ENCODE data around the gene ST3GAL3. TPM values are rescaled to one million over a fixed set of nuclear protein-coding genes. Genes with fewer than 3 reads are reported as not detected.

Gene ST3GAL3
- total and polyA plus RNA-seq, 10 of the 15 experiments (the other 5 are each of a cell fraction or from before 2014, with no cell fraction given) = 1.2 to 19.3 (median 11.0) TPM

GRCh38 chr1:43868741-43869067 is 161.4 kb downstream of the ST3GAL3 start (continued):
- no peak for TF ChIP-seq EP300 (IDR thresholded peaks at IDR 0.05; ENCODE audit: borderline replicate concordance in 1 of 2, control insufficient read depth in 1 of 2, low read depth in 2 of 2, low read length in 2 of 2)
- no peak for TF ChIP-seq HDAC6 (IDR thresholded peaks at IDR 0.05; ENCODE audit: unreplicated experiment)
- no peak for TF ChIP-seq ZNF207 (IDR thresholded peaks at IDR 0.05; ENCODE audit: borderline replicate concordance)
- no peak for TF ChIP-seq MYB (IDR thresholded peaks at IDR 0.05; ENCODE audit: borderline replicate concordance, low read depth, low read length)
- no peak for TF ChIP-seq RAD51 (IDR thresholded peaks at IDR 0.05)
- no peak for TF ChIP-seq CREB1 (IDR thresholded peaks at IDR 0.05; ENCODE audit: low read depth)

- ChIA-PET SMC1A (ENCODE audit: uncharacterized antibody, unreplicated experiment) (no interaction called here), CTCF (interaction anchor here (1.0 kb wide), 1 partner anchor 10 kb away, joined by 3 read pairs; no protein-coding TSS in a partner anchor), RAD21 (ENCODE audit: unreplicated experiment) (no interaction called here), POLR2A (no interaction called here)
- WGBS (ENCODE audit: insufficient coverage, insufficient replicate concordance, low lambda C conversion rate, missing lambda C conversion rate) = 96% methylated on average over 3 of the region's 3 CpGs
- Histone ChIP-seq H3K27ac (ENCODE audit: control insufficient read depth, insufficient read depth) (no peak overlapping the region), H3K27me3 (replicated peaks in 1 of 2; ENCODE audit: control insufficient read depth in 2 of 2, insufficient read depth in 2 of 2, low read length in 1 of 2) (no peaks in the 10 kb centered on the region), H3K4me1 (ENCODE audit: control insufficient read depth, insufficient read depth, low read length) (peaks cover 7% of the 10 kb centered on the region; the same call in 1 of the 2 replicates), H3K4me3 (no peak overlapping the region), H3K79me2 (ENCODE audit: control insufficient read depth, insufficient read depth, low read length) (no peaks in the 10 kb centered on the region), H3K4me2 (ENCODE audit: control insufficient read depth, insufficient read depth) (no peak overlapping the region), H3K36me3 (ENCODE audit: control insufficient read depth in 2 of 2, insufficient read depth in 2 of 2, low read length in 1 of 2) (no peaks in the 10 kb centered on the region), H4K20me1 (ENCODE audit: control insufficient read depth, insufficient read depth) (no peaks in the 10 kb centered on the region), H3K9me3 (replicated peaks; ENCODE audit: control insufficient read depth, insufficient read depth, low read length) (no peaks in the 10 kb centered on the region), H3K9ac (ENCODE audit: control insufficient read depth, insufficient read depth, low read length) (no peak overlapping the region), H2AFZ (ENCODE audit: control insufficient read depth, low read depth, low read length) (no peak overlapping the region)
- intact Hi-C loops (cut with micrococcal nuclease; ENCODE audit: unreplicated experiment) = no loop called here
- TF ChIP-seq SMARCA5 (IDR thresholded peaks at IDR 0.05) = no peak
- TF ChIP-seq ATF2 (IDR thresholded peaks at IDR 0.05; ENCODE audit: low read length) = no peak
- TF ChIP-seq HDGF (IDR thresholded peaks at IDR 0.05) = no peak
- TF ChIP-seq NFYA (IDR thresholded peaks at IDR 0.05; ENCODE audit: borderline replicate concordance, low read depth, low read length) = no peak
- TF ChIP-seq E2F4 (IDR thresholded peaks at IDR 0.05; ENCODE audit: low read depth, low read length) = no peak
- no peak for TF ChIP-seq RELA (IDR thresholded peaks at IDR 0.05; ENCODE audit: borderline replicate concordance, partially characterized antibody)
- no peak for DNase-seq (ENCODE audit: low read depth, low spot score)
- in situ Hi-C loops (cut with MboI) = no loop called here
- no peak for FAIRE-seq
- ATAC-seq = no peak
- BruUV-seq (replicated peaks) = no TSS peak
Measured at GRCh38 chr1:43870306-43870705, 163.0 kb downstream of the ST3GAL3 start.

Data from GM12878 (cell line).